WERI-Rb-1 (cell line): Measurements from ENCODE around the gene SPPL2B.
"Not testable (repeated sequence)": the region's sequence is repeated elsewhere in the genome, so short reads cannot be mapped to it uniquely, and the experiment has no call there.

ENCODE experiments used
- DNase-seq: peaks from one replicate; pipeline ENCODE4 v3.0.0-alpha.2; 2020
- H3K27ac ChIP-seq: fragments of 250-450 bp; sonication (Bioruptor Pico); 2 replicates; pipeline ENCODE4 v1.5.1; 2020; ENCODE audit warnings: mild to moderate bottlenecking, moderate library complexity
- H3K27me3 ChIP-seq: fragments of 250-450 bp; sonication (Bioruptor Pico); 2 replicates; pipeline ENCODE4 v1.5.1; 2021; ENCODE audit warnings: mild to moderate bottlenecking, low read depth, moderate library complexity; ENCODE audit not compliant: insufficient read depth, severe bottlenecking
- H3K36me3 ChIP-seq: fragments of 250-450 bp; sonication (Bioruptor Pico); 2 replicates; pipeline ENCODE4 v1.5.1; 2020; ENCODE audit warnings: mild to moderate bottlenecking, moderate library complexity
- H3K4me3 ChIP-seq: 2 replicates; pipeline ENCODE4 v1.5.1; 2011; ENCODE audit warnings: low read depth, mild to moderate bottlenecking, control low read depth, low read length
- H3K9me3 ChIP-seq: fragments of 250-450 bp; sonication (Bioruptor Pico); 2 replicates; pipeline ENCODE4 v1.5.1; 2021; ENCODE audit warnings: mild to moderate bottlenecking, moderate library complexity; ENCODE audit not compliant: severe bottlenecking
- TF ChIP-seq, protein P1 (sequence below): IDR thresholded peaks from 2 replicates; pipeline ENCODE4 v1.5.1; 2011; ENCODE audit warnings: low read depth, mild to moderate bottlenecking, control low read depth, inconsistent platforms, low read length

Gene SPPL2B

DNA sequence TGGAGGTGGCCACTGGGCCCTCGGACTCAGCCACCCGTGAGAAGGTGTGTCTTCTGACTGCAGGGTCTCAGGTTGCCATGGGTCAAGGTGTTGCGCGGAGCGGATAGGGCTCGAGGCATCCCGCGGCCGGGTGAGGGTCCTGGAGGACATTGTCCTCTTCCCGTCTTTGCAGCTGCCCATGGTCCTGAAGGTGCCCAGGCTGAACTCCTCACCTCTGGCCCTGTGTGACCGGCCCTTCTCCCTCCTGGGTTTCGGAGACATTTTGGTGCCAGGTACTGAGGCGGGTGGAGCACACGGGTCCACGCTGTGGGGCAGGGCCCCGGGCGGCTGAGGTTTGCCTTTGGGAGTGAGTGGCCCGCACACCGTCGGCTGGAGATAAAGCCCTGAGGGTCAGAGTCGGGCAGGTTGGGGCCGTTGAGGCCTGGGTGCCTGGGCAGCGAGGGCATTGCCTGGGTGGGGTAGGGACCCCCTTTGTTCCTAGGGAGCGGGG lies 15.9 kb downstream of the SPPL2B start:
- TF ChIP-seq, protein P1, sequence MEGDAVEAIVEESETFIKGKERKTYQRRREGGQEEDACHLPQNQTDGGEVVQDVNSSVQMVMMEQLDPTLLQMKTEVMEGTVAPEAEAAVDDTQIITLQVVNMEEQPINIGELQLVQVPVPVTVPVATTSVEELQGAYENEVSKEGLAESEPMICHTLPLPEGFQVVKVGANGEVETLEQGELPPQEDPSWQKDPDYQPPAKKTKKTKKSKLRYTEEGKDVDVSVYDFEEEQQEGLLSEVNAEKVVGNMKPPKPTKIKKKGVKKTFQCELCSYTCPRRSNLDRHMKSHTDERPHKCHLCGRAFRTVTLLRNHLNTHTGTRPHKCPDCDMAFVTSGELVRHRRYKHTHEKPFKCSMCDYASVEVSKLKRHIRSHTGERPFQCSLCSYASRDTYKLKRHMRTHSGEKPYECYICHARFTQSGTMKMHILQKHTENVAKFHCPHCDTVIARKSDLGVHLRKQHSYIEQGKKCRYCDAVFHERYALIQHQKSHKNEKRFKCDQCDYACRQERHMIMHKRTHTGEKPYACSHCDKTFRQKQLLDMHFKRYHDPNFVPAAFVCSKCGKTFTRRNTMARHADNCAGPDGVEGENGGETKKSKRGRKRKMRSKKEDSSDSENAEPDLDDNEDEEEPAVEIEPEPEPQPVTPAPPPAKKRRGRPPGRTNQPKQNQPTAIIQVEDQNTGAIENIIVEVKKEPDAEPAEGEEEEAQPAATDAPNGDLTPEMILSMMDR: no peak
- DNase-seq: no peak
- Histone ChIP-seq H3K9me3 (no peaks in the 10 kb centered on the region), H3K27ac (no peak overlapping the region), H3K36me3 (peaks cover 25% of the 10 kb centered on the region), H3K4me3 (no peak overlapping the region), H3K27me3 (no peaks in the 10 kb centered on the region)

DNA sequence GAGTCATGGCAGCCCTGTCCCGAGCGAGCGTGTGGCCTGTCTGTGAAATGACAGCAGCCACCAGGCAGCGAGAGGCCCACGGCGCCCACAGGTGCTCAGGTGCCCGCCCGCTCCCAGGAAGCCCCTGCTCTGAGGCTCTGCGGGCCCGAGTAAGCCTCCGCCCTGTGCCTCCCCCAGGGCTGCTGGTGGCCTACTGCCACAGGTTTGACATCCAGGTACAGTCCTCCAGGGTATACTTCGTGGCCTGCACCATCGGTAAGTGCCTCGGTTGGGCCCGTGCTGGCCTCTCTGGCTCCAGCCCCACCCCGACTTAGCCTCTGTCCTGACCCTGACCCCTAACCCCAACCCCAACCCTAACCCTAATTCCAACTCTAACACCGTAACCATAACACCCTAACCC lies 16.6 kb downstream of the SPPL2B start:
- Histone ChIP-seq H3K36me3 (peaks cover 19% of the 10 kb centered on the region), H3K4me3 (no peak overlapping the region), H3K9me3 (no peaks in the 10 kb centered on the region), H3K27me3 (no peaks in the 10 kb centered on the region), H3K27ac (no peak overlapping the region)
- no peak for DNase-seq
- TF ChIP-seq, protein P1: no peak

DNA sequence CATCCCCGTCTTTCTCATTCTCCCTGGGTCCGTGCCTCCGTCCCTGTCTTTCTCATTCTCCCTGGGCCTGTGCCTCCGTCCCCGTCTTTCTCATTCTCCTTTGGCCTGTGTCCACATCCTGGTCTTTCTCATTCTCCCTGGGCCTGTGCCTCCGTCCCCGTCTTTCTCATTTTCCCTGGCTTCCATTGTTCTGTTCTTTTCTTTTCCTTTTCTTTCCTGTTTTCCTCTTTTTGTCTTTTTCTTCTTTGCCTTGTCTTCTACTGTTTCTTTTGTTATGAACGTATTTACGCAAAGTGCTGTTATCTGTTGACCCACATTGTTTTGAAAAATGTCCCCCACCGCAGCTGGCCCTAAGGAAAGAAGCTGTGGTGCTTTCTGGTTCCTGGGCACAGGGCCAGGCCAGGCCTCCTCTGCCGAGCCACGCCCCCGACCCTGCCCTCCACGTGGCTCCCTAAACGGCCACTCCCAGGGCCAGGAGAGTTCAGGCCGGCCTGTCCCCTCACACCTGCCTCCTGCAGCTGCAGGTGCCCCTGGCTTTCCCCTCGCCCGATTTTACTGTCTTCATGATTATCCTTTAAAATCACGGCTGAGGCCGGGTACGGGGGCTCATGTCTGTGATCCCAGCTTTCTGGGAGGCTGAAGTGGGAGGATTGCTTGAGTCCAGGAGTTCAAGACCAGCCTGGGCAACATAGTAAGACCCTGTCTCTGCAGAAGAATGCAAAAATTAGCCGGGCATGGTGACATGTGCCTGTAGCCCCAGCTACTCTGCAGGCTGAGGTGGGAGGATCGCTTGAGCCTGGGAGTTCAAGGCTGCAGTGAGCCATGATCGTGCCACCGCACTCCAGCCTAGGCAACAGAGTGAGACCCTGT lies 17.5 kb downstream of the SPPL2B start:
- H3K9me3 ChIP-seq: no peaks in the 10 kb centered on the region
- DNase-seq: no peak
- H3K27me3 ChIP-seq: no peaks in the 10 kb centered on the region
- no peak overlapping the region for H3K27ac ChIP-seq
- peaks cover 21% of the 10 kb centered on the region for H3K36me3 ChIP-seq
- no peak overlapping the region for H3K4me3 ChIP-seq
- TF ChIP-seq, protein P1: no peak

DNA sequence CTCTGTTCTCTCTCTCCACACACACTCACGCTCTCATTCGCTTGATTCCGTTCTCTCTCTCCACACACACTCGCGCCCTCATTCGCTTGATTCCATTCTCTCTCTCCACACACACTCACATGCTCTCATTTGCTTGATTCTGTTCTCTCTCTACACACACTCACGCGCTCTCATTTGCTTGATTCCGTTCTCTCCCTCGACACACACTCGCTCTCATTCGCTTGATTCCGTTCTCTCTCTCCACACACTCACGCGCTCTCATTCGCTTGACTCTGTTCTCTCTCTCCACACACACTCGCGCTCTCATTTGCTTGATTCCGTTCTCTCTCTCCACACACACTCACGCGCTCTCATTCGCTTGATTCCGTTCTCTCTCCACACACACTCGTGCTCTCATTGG lies 21.3 kb downstream of the SPPL2B start:
- H3K9me3 ChIP-seq: not testable (repeated sequence)
- H3K36me3 ChIP-seq: peaks cover 12% of the 10 kb centered on the region

DNA sequence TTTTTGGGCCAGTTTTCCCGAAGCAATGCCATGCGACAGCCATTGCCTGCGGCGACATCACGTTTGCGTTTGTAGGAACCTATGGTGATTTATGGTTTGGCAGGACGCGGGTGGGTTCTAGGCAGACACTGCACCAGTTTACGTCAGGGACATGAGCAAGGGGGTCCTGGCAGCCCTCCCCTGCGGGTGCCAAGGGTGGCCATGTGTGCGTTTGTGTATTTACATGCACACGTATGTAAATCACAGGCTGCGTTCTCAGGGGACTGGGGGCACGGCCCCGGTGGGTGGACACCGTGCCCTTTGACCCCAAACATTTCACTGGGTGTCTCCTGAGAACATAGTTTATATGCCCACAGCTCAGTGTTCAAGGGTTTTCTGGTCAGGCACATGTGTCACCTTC lies 22.2 kb downstream of the SPPL2B start:
- H3K9me3 ChIP-seq: no peaks in the 10 kb centered on the region
- no peak for DNase-seq
- H3K27me3 ChIP-seq: no peaks in the 10 kb centered on the region
- no peak overlapping the region for H3K4me3 ChIP-seq
- TF ChIP-seq, protein P1: no peak
- no peak overlapping the region for H3K27ac ChIP-seq
- peaks cover 8% of the 10 kb centered on the region for H3K36me3 ChIP-seq

More for the DNA sequence above, 21.3 kb downstream of the SPPL2B start:
- not testable (repeated sequence) for H3K27ac ChIP-seq, H3K4me3 ChIP-seq, DNase-seq, H3K27me3 ChIP-seq

DNA sequence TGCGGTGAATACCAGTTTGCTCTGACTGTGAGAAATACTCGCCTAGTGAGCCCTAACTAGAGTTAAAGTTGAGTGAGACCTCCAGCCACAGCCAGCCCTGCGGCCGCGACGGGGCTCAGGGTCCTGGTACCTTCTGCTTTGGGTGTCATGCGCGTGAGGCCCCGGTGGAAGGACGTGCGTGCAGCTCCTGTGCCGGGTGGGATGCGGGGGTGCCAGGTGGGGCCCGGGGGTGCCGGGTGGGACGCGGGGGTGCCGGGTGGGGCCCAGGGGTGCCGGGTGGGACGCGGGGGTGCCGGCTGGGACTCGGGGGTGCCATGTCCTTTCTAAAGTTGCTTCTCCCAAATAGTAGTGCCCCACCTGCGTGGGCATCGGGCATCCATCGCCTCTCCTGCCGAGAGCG lies 23.1 kb downstream of the SPPL2B start:
- no peak overlapping the region for H3K4me3 ChIP-seq
- H3K27me3 ChIP-seq: no peaks in the 10 kb centered on the region
- TF ChIP-seq, protein P1: no peak
- no peak overlapping the region for H3K27ac ChIP-seq
- no peaks in the 10 kb centered on the region for H3K9me3 ChIP-seq
- peaks cover 8% of the 10 kb centered on the region for H3K36me3 ChIP-seq
- DNase-seq: no peak
